Duodenal mucosa (tissue), 2 donors: Measurements from ENCODE around the gene SH2D4B.

Source experiments
- H3K27ac ChIP-seq: one replicate; pipeline ENCODE4 v1.7.0; 2013; ENCODE audit warnings: low read depth, low read length
- H3K27me3 ChIP-seq, 2 donors: one replicate each; pipeline ENCODE4 v1.7.0; 2013; ENCODE audit warnings: low read length in 2 of 2, control low read depth in 1 of 2; ENCODE audit not compliant: insufficient read depth in 2 of 2, control insufficient read depth in 1 of 2
- H3K36me3 ChIP-seq, 2 donors: one replicate each; pipeline ENCODE4 v1.7.0; 2013; ENCODE audit warnings: low read length in 2 of 2, control low read depth in 1 of 2; ENCODE audit not compliant: insufficient read depth in 2 of 2, control insufficient read depth in 1 of 2
- H3K4me1 ChIP-seq, 2 donors: one replicate each; pipeline ENCODE4 v1.7.0; 2013; ENCODE audit warnings: low read length in 2 of 2, control low read depth in 1 of 2; ENCODE audit not compliant: insufficient read depth in 2 of 2, control insufficient read depth in 1 of 2
- H3K4me3 ChIP-seq, 2 donors: one replicate each; pipeline ENCODE4 v1.7.0; 2013; ENCODE audit warnings: low read length in 2 of 2, low read depth in 1 of 2
- H3K9ac ChIP-seq, 2 donors: one replicate each; pipeline ENCODE4 v1.7.0; 2013; ENCODE audit warnings: low read length in 2 of 2, low read depth in 1 of 2
- H3K9me3 ChIP-seq, 2 donors: one replicate each; pipeline ENCODE4 v1.7.0; 2013; ENCODE audit warnings: low read length in 2 of 2, control low read depth in 1 of 2; ENCODE audit not compliant: control insufficient read depth in 1 of 2

SH2D4B gene

DNA sequence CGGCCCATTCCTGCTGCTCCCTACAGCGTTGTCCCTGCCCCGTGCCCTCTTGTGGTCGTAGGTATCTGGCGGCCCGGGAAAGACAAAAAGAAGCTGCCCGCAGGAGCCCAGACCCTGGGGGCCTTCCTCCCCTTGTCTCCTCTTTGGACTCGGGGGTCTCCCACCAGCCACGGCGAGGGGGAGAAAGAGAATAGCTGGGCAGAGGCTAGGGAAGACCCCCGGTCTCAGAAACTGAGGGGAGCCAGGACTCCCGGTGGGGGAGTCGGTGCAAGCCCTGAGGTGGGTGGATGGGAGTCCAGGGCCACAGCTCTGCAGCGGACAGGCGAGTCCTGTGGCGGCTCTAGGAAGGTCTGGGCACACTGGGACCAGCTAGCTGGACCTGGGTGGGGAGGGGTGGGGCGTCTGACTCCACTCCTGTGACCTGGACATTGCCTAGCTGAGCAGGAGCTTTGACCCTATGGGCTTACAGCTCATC lies 1.3 kb upstream of the SH2D4B start:
- H3K27ac ChIP-seq, result peak overlapping the region; percentile 50
- peaks cover 5 to 11% of the 10 kb centered on the region in 2 donors for H3K4me1 ChIP-seq
- H3K9me3 ChIP-seq, result no peaks in the 10 kb centered on the region
- no peaks in the 10 kb centered on the region for H3K27me3 ChIP-seq
- no peaks in the 10 kb centered on the region for H3K36me3 ChIP-seq
- peak overlapping the region; percentile 62 to 77 for H3K9ac ChIP-seq
- H3K4me3 ChIP-seq, result peak overlapping the region; percentile 61 to 79

DNA sequence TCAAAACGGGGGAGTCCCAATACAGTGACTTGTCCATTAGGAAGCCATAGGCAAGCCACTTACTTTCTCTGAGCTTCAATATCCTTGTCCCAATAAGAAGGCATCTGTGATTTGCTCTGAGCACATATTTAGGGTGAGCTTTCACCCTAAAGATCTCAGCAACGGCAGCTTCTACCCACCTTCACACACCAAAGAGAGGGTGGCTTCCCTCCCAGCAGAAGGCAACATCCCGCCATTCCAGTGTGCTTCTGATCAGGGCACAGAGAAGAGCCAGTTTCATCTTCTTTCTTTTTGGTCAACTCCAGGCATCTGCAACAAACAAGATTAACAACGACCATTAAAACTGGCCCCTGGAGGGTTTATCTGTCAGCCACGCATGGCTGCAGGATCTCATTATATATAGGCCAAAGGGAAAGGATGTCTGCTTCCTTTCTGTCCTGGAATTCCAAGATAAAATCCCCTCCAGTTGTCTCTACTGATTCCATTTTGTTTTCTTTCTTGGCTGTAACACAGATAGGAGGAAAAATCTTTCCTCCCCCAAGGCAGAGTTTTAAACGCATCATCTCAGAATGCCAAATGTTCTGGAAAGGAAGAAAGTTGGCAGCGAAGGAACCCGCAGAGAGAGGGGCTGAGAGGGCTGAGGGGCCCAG lies 491 bp upstream of the SH2D4B start:
- Histone ChIP-seq H3K27ac (no peak overlapping the region), H3K36me3 (no peaks in the 10 kb centered on the region), H3K4me1 (peaks cover 7 to 12% of the 10 kb centered on the region in 2 donors), H3K4me3 (no peak overlapping the region), H3K9ac (no peak overlapping the region), H3K9me3 (no peaks in the 10 kb centered on the region), H3K27me3 (no peaks in the 10 kb centered on the region)

DNA sequence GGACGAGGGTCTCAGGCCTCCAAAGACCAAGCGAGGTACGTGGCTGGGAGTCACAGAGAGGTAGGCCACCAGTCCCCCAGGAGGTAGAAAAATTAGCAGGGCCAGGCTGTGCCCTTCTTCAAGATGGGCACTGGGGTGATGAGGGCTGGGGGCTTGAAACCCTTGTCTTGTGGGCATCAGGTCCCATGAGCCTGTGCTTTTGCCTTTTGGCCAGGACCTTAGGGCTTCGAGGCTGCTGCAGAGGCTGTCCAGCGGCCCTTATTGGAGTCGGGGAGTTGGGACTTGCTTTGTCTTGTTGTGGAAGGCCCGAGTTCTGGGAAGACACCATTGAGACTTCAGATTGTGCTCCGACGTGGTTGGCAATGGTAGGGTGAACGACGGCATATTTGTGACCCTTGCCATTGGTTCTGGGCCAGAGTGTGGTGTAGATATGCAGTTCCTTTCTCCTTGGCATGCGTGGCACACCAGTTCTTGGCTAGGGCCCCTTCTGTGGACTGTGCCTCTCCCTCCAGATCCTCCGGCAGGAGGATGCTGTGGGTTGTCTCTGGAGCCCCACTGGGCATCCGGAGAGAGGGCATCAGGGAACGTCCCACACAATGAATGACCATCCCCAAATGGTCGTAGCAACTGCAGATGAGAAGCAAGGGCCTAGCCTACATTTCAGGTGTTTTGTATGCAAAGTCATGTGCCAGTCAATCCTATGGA lies 931 bp downstream of the SH2D4B start:
- H3K4me3 ChIP-seq, result no peak overlapping the region
- no peaks in the 10 kb centered on the region for H3K27me3 ChIP-seq
- H3K9ac ChIP-seq, result no peak overlapping the region
- no peaks in the 10 kb centered on the region for H3K36me3 ChIP-seq
- H3K27ac ChIP-seq, result no peak overlapping the region
- no peaks in the 10 kb centered on the region for H3K9me3 ChIP-seq
- H3K4me1 ChIP-seq, result peaks cover 7 to 12% of the 10 kb centered on the region in 2 donors

DNA sequence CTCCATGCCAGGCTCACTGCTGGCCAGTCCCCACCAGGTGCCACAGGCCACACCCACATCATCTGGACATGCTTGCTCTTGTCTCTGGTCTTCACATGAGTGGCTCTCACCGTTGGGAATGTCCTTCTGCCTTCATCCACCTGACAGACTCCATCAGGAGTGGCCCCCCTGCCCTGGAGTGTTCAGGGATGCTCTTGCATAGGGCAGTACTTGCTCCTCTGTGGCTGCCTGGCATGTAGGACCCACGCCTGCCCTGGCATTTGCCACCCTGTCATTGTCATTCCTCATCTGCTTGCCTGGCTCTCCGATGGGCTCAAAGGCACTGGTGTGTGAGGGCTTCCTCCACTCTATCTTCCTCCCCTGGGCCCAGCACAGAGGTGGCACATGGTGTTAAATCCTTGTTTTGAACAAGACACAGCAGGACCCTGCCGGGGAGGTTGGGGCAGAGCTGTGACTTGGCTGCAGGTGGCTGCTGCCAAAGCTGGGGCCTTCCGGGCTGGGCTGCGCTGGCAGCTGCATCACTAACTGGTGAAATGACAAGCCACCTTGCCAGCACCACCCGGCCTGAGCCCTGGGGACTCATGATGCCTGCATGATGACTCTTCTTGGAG lies 1.8 kb downstream of the SH2D4B start:
- Histone ChIP-seq H3K27me3 (no peaks in the 10 kb centered on the region), H3K27ac (no peak overlapping the region), H3K9ac (no peak overlapping the region), H3K36me3 (no peaks in the 10 kb centered on the region), H3K9me3 (no peaks in the 10 kb centered on the region), H3K4me3 (no peak overlapping the region), H3K4me1 (peaks cover 7 to 12% of the 10 kb centered on the region in 2 donors)

DNA sequence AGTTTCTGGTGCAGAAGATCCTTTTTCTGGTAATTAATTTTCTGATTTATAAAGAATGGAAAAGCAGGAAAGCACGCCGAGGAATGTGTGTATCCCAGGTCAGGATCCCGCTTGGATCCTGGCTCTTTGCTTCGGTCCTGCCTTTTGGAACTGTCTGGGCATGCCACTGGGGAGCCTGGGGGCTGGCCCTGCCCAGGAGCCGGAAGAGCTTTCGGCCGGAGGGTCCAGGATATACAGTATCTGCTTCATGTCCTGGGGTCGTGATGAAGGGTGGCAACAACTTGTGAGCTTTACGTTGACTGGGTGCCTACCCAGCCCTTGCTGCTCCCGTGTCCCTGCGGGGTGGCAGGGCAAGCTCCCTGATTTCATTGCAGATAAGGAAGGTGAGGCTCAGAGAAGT lies 2.4 kb downstream of the SH2D4B start:
- Histone ChIP-seq H3K4me1 (peaks cover 7 to 12% of the 10 kb centered on the region in 2 donors), H3K4me3 (no peak overlapping the region), H3K36me3 (no peaks in the 10 kb centered on the region), H3K27ac (no peak overlapping the region), H3K27me3 (no peaks in the 10 kb centered on the region), H3K9me3 (no peaks in the 10 kb centered on the region), H3K9ac (no peak overlapping the region)

DNA sequence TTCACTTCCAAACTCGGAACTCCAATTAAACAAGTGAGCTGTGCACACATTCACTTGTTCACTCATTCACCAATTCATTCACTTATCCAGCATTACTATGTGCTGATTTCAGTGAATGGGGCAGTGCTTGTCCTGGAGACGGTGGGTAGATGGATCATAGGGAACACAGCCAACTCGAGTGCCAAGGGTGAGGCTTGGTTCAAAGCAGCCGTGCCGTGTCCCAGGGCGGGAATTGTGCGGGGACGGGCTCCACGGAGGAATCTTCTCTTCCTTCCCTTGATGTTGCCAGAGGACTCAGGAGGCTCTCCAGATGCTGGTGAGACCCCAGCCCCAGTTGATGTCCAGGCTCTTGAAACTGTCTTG lies 2.9 kb downstream of the SH2D4B start:
- Histone ChIP-seq H3K4me1 (peaks cover 7 to 12% of the 10 kb centered on the region in 2 donors), H3K9ac (no peak overlapping the region), H3K4me3 (peak overlapping the region; percentile 58 to 62), H3K27ac (no peak overlapping the region), H3K27me3 (no peaks in the 10 kb centered on the region), H3K36me3 (no peaks in the 10 kb centered on the region), H3K9me3 (no peaks in the 10 kb centered on the region)

DNA sequence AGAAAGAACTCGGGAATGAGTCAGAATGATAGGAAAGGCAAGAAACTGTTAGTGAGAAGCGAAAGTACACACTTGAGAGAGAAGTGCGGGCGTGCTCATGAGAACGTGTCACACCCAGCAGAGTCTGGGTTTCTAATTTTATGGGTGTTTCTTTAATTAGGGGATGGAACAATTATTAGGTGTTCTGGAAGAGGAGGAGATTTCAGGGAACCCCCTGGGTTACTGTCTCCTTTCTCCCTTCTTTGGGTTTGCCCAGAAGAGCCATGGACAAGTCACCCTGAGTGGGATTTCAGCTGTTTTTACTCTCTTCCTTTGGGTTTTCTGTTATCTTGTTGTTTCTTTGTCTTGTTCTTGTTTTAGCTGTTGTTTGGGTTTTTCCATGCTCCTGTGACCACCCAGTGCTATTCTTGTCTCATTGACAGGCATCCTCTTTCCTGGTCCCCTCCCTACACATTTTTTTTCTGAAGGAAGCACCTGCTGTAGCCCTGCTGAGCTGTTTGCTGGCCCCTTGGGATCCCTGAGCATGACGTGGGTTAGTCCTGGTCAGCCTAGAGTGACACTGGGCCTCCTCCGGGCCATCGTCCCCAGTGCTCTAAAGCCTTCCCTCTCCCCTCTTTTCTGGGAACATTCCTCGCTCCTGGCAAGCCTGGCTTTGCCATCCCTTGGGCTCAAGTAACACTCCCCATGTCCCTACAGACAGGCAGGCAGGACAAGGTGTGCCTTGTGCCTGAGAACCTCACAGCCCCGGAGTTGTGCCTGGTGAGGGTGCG lies 3.5 kb downstream of the SH2D4B start:
- no peak overlapping the region for H3K27ac ChIP-seq

DNA sequence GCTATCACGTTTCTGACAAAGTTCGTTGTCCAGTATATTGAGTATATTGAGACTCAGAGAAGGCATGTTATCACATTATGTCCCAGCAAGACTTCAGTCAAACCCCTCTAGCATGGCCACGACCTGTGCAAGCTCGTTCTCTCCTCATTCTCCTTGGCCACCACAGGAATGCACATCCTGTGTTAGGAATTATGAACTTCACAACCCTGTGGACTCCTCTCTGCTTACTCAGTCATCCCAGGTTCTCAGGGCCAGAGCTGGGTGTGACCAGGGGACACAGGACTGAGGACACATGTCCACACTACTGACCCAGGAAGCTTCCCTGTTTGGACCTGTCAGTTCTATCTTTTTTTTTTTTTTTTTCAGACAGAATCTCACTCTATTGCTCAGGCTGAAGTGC lies 4.4 kb downstream of the SH2D4B start:
- Histone ChIP-seq H3K9me3 (no peaks in the 10 kb centered on the region), H3K9ac (no peak overlapping the region), H3K36me3 (no peaks in the 10 kb centered on the region), H3K4me3 (no peak overlapping the region), H3K27me3 (no peaks in the 10 kb centered on the region), H3K4me1 (peaks cover 7 to 12% of the 10 kb centered on the region in 2 donors), H3K27ac (no peak overlapping the region)

More for the DNA sequence above, 3.5 kb downstream of the SH2D4B start:
- Histone ChIP-seq H3K9ac (no peak overlapping the region), H3K36me3 (no peaks in the 10 kb centered on the region), H3K4me3 (peak overlapping the region; percentile 58 to 62), H3K9me3 (no peaks in the 10 kb centered on the region), H3K4me1 (peaks cover 7 to 12% of the 10 kb centered on the region in 2 donors), H3K27me3 (no peaks in the 10 kb centered on the region)

DNA sequence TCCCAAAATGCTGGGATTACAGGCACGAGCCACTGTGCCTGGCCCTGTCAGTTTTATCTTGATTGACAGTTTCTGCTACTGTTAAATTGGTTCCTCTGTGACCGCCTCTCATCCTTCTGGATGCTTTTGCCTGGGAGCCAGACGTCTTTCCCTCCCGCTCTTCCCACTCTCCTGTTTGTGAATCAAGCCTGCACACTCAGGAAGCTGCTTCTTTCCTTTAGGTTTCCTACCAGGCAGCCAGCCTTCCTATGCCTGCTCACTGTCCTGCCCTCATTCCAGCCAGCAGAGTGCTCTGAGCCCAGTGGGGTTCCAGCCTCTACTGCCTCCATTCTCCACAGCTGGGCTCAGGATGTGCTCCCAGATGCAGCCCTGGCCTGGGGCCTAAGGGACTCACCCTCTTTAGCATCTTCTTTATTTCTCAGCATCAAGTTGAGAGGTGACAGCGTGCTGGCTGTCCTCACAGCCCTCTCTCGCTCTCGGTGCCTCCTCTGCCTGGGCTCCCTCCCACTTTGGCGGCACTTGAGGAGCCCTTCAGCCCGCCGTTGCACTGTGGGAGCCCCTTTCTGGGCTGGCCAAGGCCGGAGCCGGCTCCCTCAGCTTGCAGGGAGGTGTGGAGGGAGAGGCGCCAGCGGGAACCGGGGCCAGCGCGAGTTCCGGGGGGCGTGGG lies 5.1 kb downstream of the SH2D4B start:
- Histone ChIP-seq H3K9me3 (no peaks in the 10 kb centered on the region), H3K4me3 (no peak overlapping the region), H3K36me3 (no peaks in the 10 kb centered on the region), H3K9ac (no peak overlapping the region), H3K27ac (no peak overlapping the region), H3K4me1 (peaks cover 7 to 12% of the 10 kb centered on the region in 2 donors), H3K27me3 (no peaks in the 10 kb centered on the region)
